HG03439 (cell line): ENCODE results near the gene SNX25.
"Not testable (repeated sequence)": the region's sequence is repeated elsewhere in the genome, so short reads cannot be mapped to it uniquely, and the experiment has no call there.

Experiments used
- ATAC-seq: cut with Tn5 transposase; IDR thresholded peaks from one replicate; pipeline ENCODE4 v1.9.1; 2021; ENCODE audit warnings: mild to moderate bottlenecking, moderate library complexity; ENCODE audit not compliant: unreplicated experiment

Gene SNX25

DNA sequence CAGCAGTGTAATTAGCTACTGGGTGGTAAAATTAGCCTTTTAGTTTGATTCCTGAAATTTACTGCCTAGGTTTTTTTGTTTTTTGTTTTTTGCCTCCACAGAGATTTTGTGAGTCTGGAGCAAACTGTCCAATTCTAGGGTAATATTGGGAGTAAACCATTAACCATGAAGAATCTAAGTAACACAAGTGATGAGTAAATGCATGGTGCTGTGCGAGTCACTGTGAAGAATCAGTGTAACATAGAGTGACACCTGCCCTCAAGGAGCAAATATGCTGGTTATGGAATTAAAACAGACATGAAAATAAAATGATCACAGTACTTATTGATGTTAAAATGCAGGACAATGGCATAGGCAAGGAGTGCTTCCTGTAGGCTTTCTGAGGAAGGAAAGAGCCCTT is 126.2 kb downstream of the SNX25 start:
- no peak for ATAC-seq

DNA sequence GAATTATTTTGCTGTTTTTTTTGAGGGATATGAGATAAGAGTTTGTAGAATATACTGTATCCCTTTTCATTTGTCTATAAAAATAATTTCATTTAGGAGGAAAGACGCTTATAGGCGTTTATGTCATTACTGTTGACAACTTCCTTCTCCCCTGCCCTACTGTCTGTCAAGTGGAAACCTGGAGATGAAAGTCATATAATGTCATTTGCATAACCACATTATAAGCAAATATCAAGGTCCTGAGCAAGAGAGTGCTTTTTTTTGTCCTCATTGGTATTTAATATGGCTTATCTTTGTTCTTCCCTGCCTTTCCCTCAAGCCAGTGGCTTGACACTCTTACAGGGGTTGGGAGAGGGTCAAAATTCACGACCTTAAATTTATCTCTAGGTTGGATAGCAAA is 130.5 kb downstream of the SNX25 start:
- ATAC-seq = no peak

DNA sequence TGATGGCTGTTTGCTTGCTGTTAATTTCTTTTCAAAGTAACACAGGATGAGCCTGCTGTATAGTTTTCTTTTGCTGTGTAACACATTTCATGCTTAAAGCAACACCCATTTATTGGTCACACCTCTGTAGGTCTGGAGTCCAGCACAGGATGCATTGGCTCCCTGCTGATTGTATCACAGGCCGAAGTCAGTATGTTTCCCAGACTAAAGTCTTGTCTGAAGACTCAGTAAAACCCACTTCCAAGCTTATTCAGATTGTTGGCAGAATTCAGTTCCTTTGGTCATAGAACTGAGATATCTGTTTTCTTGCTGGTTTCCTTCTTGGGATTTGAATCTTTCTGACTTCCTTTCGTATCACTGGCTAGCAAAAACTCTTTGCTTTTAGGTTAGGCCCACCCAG is 132.0 kb downstream of the SNX25 start:
- no peak for ATAC-seq

DNA sequence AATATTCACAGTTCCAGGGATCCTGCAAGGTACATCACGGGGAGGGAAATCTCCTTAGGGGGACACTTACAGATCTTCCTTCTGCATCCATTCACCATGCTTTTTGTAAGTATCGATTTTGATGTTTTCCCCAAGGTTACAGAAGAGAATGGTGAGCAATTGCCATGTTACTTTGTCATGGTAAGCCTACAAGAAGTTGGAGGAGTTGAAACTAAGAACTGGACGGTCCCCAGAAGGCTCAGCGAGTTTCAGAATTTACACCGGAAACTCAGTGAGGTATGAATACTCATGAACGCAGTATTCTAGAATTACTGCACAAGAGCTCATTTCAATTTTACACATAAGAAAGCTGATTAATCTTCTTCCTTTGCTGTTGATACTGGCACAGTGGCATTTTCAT is 132.4 kb downstream of the SNX25 start:
- peak; percentile 70 for ATAC-seq

DNA sequence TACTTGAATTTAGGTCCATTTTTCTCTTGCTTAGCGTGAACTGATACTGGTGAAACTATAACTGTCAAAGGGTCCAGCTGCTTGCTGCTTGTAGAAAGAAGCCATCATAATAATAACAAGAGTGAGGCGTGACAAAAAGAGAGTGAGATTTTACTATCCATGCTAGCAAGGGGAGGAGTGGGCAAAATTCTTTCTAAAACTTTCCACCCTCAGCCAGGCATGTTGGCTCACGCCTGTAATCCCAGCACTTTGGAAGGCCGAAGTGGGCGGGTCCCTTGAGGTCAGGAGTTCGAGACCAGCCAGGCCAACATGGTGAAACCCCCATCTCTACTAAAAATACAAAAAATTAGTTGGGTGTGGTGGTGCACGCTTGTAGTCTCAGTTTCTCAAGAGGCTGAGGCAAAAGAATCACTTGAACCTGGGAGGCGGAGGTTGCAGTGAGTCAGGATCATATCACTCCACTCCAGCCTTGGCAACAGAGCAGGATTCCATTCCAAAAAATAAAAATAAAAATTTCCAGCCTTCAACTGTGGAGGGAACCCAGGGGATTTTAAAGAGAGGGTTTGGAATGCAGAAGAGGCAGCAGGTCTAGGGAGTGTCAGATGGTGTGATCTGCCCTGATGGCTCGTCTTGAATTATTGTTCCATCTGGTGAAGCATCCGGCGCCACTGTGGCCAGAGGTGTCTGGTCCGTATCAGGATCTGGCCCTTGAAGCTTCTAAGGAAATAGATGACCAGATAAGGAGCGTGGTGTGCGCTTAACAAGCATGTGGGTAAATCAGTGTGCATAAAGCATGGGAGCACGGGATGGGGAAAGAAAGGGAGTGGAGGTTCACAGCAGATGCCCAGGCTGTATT is 134.6 kb downstream of the SNX25 start:
- peak; percentile 49 for ATAC-seq

DNA sequence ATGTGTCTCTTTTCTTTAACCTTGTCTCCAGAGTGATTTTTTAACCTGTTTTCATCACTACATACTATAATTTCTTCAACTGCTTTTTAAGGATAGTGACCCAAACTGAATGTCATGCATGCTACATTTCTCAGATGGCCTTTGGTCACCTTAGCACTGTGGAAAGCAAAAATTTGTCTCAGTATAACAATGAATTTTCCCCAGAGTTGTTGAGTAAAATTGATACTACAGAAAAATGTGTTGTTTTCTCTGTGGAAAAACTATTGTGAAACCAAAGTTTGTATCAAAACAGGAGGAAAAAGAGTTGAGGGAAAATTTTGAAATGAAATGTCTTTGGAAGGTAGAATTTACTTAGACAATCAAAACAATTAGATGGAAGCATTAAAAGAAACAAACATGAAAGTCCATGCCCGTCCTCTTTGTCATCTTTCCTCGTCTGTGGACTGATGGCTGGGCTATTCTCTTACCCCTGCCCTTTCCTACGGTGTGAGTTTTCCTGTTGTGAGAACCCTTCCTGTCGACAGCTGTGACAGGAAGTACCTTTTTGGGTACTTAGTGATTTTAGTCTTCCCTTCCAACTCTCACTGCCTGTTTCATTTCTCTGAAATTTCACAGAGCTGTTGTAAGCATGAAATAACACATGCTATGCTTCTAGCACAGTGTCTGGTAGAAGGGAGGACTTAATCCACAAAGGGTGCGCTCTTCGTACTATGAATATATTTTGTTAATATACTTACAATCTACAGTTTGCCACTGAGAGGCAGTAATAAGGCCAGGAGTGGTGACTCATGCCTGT is 135.5 kb downstream of the SNX25 start:
- ATAC-seq = no peak

DNA sequence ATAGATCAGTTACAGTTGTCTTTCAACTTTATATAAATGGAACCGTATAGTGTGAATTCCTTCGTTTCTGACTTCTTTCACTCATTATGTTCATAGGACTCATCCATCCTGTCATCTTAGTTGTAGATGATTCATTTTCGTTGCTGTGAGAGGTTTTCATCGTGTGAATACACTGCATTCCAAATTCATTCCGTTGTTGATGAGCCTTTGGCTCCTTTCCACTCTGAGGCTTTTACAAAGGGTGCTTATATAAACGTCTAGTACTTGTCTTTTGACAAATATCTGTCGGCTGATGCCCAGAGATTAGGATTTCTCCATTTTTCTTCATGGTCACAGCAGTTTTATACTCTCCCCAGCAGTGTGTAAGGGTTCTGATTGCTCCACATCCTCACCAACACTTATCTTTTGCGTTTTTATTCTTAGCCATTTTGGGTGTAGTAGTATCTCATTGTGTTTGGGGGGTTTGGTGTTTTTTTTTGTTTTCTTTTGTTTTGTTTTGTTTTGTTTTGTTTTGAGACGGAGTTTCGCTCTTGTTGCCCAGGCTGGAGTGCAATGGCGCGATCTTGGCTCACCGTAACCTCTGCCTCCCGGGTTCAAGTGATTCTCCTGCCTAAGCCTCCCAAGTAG is 137.7 kb downstream of the SNX25 start:
- ATAC-seq = no peak

DNA sequence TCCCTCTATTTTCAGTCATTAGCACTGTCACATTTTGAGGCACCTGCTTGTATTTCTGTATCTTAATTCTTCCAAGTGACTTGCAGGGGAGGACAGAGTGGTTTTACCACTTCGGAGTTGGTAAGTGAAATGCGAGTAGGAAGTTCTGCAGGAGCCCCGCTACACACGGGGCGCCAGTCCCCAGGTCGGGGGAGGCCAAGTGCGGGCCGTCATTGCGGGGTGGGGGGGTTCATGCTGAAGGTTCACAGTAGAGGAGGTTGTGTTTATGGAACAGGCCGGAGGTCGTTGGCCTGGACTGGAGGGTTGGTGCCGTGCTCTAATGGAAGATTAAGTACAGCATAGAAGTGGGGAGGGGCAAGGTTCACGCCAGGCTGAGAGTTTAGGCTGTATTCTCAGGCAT is 142.3 kb downstream of the SNX25 start:
- no peak for ATAC-seq

DNA sequence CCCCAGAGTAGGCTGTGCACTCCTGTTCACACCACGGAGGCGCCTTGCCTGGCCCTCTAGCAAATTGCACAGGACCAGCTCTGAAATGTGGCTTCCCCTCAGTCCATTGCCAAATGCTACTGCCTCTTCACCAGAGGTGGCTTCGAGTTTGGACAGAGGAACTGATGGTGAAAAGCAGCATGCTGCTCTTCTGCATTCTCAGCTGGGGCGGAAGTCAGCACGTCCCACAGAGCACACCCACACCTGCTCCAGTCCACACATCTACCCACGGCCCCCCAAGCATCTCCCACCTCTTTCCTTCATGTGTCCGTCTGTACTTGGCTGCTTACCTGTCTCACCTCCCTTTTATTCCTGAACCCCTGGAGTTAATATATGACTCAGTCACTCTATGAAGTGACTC is 142.8 kb downstream of the SNX25 start:
- no peak for ATAC-seq

DNA sequence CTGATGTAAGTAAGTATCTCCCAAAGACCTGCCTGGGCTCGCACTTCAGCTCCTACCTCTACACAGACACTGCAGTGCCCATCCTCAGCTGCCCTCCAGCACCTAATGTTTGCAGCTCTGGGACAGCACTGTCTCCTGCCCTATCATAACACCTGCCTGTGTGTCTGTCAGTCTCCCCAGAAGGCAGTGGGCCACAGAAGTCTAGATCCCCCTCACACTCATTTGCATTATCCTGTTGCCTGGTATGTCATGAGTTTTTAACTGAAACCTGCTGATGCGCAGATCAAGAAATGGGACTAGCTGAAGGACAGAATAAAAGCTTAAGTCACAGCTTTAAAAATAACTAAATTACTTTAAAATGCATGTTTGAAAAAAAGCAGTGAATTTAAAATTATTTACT is 143.3 kb downstream of the SNX25 start:
- no peak for ATAC-seq

DNA sequence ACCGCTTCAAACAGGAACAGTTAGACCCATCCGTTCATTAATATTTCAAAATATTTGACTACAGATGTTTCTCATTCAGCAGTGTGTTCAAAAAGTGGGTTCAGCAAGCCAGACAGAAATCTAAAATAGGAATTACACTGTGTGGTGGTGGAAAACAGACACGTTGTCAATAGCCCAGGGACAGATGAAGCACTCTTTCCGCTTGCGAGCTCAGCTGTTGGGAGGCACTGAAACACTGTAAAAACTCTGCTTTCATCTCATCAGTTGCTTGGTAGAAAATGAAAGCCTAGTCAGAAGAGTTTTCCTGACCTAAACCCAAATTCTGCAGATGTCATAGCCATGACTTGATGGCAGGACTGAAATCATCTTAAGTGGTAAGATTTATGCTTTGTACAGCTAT is 147.8 kb downstream of the SNX25 start:
- ATAC-seq = no peak

DNA sequence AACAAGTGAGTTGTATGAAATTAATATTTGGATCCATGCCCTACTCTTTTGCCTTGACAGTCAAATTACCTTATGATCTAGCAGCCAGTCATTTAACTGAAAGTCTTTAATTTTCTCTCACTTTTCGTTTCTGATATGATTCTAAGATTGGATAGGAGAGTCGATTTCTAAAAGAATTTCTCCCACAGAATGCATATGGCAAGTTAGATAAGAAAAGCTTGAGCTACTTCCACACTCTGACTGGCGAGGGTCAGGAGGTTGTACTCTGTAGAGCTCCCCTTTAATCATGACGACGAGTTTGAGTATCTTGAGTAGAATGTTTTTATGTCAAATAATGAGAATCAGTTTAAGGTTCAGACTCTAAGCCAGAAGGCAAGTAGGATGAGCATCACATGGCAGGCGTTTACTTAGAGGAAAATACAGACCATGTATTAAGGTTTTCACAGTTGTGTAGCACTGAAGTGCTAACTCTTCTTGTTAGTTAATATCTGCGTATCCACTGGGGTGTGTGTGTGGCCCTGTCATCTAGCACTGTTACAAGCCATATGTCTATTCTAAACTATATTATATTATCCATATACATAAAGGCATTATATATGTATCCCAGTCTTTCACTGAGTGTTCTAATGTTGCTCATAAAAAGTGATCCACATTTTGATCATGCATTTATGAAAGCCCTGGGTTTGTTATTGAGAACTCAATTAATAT is 148.5 kb downstream of the SNX25 start:
- no peak for ATAC-seq

DNA sequence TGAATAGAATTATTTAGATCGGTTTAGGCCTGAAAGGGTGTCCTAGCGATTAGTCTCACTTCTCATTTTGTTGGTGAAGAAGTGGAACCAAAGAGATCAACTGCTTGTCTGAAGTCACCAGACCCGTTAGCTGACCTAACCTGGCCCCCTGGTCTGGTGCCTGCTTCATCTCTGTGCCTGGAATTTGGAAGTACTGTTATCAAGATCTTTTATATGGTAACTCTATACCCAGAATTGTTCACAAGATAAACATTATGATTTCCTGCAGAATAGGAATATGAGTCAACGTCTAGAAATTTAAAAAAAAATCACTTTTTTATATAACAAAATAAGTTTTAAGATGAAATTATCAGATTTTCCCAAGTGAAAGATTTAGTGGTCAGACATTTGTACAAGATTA is 149.1 kb downstream of the SNX25 start:
- ATAC-seq = no peak

DNA sequence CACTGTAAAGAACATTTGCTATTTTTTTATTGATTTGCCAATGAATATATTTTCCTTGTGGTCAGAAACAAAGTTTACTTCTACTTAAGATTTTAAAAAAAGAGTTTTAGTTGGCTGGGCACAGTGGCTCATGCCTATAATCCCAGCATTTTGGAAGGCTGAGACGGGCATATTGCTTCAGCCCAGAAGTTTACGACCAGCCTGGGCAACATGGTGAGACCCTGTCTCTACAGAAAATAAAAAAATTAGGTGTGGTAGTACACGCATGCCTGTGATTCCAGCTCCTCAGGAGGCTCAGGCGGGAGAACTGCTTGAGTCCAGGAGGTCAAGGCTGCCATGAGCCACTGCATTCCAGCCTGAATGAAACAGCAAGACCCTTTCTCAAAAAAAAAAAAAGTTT is 149.6 kb downstream of the SNX25 start:
- ATAC-seq = no peak

DNA sequence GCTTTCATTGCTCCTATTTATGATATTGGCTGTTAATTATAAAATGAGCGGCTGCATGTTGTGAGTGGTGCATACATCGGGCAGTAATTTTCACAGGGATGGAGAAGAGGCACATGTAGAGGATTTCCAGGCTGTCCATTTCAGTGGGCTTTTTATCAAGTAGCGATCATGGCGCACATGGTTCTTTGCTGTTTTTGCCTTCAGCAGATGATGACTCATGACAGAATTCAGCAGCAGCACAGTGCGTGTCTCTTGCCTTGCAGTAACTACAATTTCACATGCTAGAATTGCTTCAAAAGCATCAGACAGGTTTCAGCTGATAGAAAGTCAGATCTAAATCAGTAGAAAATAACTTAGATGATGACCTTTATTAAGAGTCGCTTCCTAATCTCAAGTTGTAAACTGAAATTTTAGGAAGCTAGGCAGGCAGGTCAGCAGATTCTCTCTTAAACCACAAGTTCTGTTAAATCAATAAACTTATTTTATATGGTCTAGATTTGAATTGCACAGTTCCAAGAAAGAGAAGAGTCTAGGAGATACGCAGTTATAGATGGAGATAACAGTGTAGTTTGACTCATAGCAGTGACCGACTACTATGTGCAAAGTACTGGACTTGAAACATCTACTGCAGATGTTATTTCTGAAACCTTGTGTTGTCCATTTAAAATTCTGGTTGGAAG is 150.5 kb downstream of the SNX25 start:
- ATAC-seq = no peak

DNA sequence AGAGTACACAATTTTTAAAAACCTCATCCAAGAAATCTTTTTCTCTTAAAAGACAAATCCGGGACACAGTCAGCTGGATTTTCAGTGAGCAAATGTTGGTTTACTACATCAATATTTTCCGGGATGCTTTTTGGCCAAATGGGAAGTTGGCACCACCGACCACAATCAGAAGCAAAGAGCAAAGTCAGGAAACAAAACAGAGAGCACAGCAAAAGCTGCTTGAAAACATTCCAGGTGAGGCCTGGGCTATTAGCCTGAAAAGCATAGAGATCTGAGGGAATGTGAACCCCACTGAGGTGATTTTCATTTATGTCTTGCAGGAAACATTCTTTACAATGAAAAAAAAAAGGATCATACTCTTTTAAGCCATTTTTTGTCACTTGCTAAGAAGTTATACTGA is 152.5 kb downstream of the SNX25 start:
- no peak for ATAC-seq

DNA sequence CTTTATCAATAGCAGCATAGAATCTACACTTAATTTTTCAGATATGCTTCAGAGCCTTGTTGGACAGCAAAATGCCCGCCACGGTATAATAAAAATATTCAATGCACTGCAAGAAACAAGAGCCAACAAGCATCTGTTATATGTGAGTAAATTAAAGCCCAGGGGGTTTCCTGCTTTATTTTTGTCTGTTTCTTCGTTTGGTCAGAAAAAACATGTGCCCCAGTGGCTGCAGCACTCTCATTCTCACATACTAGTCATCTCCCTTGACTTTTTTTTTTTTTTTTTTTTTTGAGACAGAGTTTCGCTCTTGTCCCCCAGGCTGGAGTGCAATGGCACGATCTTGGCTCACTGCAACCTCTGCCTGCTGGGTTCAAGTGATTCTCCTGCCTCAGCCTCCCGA is 153.2 kb downstream of the SNX25 start:
- ATAC-seq = not testable (repeated sequence)

DNA sequence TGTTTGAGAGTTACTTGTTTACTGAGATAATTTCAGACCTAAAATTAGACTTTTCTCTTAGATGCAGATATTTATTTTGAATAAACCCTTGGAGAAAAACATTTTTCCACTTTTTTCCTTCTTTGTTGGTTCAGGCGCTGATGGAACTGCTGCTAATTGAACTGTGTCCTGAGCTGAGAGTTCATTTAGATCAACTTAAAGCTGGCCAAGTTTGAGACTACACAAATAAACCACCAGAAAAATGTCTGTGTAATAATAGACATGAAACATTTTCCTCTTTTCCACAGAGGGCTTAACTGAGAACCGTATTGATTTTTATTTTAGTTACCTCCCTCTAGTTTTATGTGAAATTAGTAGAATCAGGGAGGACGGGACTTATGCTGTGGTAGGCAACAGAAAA is 153.9 kb downstream of the SNX25 start:
- no peak for ATAC-seq

DNA sequence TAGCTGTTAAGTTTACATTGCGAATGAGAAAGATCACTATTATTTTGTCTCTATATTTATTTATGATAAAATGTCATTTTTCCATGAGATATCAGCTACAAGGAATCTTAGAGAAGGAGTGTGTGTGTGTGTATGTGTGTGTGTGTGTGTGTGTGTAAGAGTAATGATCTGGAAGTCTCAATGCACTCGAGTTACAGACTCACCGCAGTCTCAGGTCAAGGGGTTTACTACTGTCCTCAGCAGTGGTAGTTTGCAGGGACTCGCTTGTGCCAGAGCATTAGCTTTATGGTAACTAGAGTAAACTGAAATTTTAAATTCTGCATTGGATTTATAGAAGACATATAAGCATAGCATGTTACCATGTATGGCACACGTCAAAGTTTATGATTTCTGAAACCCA is 155.5 kb downstream of the SNX25 start:
- ATAC-seq = no peak

DNA sequence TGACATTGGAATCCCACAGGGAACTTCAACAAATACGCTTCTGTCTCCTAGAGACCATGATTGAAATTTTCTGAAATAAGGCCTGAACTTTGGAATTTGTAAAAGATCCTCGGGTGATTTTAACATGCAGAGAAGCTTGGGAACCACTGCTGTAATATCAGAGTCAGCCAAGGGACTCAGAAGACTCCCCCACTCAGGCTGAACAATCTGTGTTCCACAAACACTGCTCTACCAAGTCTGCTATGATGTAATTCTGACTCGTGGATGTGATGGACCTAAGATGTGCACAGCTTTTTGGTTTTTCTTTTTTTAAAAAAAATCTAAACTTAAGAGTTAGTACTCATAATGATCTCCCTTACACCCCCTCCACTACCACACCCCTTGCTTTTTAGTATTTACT is 160.3 kb downstream of the SNX25 start:
- no peak for ATAC-seq
